Peyer's patch (tissue), 4 donors: ENCODE results near the gene IFT43. TPM values are rescaled to one million over a fixed set of nuclear protein-coding genes. Genes with fewer than 3 reads are reported as not detected.

ENCODE experiments used
- DNase-seq, 3 donors: peaks; one replicate each; pipeline ENCODE4 v3.0.0-alpha.2; 2017 to 2019
- H3K27ac ChIP-seq, 4 donors: fragments of 200-600 bp; sonication (generic); one replicate each; pipeline ENCODE4 v1.5.1; 2016 to 2019
- H3K27me3 ChIP-seq, 2 donors: fragments of 200-600 bp; sonication (generic); one replicate each; pipeline ENCODE4 v1.5.1; 2019
- H3K36me3 ChIP-seq, 3 donors: fragments of 200-600 bp; sonication (generic); one replicate each; pipeline ENCODE4 v1.5.1; 2016 to 2019
- H3K4me1 ChIP-seq, 4 donors: fragments of 200-600 bp; sonication (generic); one replicate each; pipeline ENCODE4 v1.5.1; 2016 to 2019
- H3K4me3 ChIP-seq, 4 donors: fragments of 200-600 bp; sonication (generic); 1 replicate in 3 of 4; 2 replicates in 1 of 4; pipeline ENCODE4 v1.5.1; 2016 to 2019; ENCODE audit warnings: mild to moderate bottlenecking in 1 of 4
- H3K9me3 ChIP-seq, 4 donors: fragments of 200-600 bp; sonication (generic); one replicate each; pipeline ENCODE4 v1.5.1; 2016 to 2019; ENCODE audit warnings: mild to moderate bottlenecking in 1 of 4
- CTCF ChIP-seq, 6 experiments: fragments of 450-650 bp in 4 of 6; fragments of 200-600 bp in 2 of 6; sonication (generic) in 1 of 6; IDR thresholded peaks; one replicate each; pipeline ENCODE4 v1.5.1; 2017 to 2019; ENCODE audit warnings: antibody characterized with exemption in 6 of 6, mild to moderate bottlenecking in 3 of 6, moderate library complexity in 1 of 6
- POLR2A ChIP-seq, 2 donors: fragments of 450-650 bp; IDR thresholded peaks; one replicate each; pipeline ENCODE4 v1.5.1; 2017; ENCODE audit warnings: antibody characterized with exemption in 2 of 2, mild to moderate bottlenecking in 2 of 2, moderate library complexity in 2 of 2
- total RNA-seq, 4 donors: library from RNA; depleted of rRNA; stranded (reverse); fragments of >200 nt; gene quantifications; one replicate each; pipeline ENCODE4 v1.1.0, GENCODE V29; 2016

Gene IFT43
- 10 to 100 TPM; 23.9 to 42.8 (median 33.6) TPM for total RNA-seq

- Histone ChIP-seq H3K27ac (peak within 1 kb of the TSS; percentile 71 to 87 (median 86)), H3K9me3 (no peaks in the 10 kb centered on the region), H3K4me1 (peaks cover 0 to 13% (median 2%) of the 10 kb centered on the region in 4 donors), H3K27me3 (no peaks in the 10 kb centered on the region), H3K36me3 (peaks cover 0 to 5% (median 0%) of the 10 kb centered on the region in 3 donors), H3K4me3 (peak within 1 kb of the TSS; percentile 83 to 97 (median 92))
- DNase-seq, result peak; percentile 93 to 98 (median 97)
- no peak for TF ChIP-seq CTCF (IDR thresholded peaks at IDR 0.05)
- TF ChIP-seq POLR2A (IDR thresholded peaks at IDR 0.05), result peak in 1 of 2 donors; percentile 63
These were observed at the start of gene IFT43 for GRCh38 chr14:75985618-75986438. TSS of gene IFT43 (plus strand) at chr14:75985763. CDS start at chr14:75985787, 24 bp downstream.

- Histone ChIP-seq H3K9me3 (no peaks in the 10 kb centered on the region), H3K36me3 (no peaks in the 10 kb centered on the region), H3K27me3 (no peaks in the 10 kb centered on the region), H3K27ac (no peak overlapping the region), H3K4me3 (no peak overlapping the region), H3K4me1 (no peaks in the 10 kb centered on the region)
- TF ChIP-seq CTCF (IDR thresholded peaks at IDR 0.05) (no peak), POLR2A (IDR thresholded peaks at IDR 0.05) (no peak)
- no peak for DNase-seq
These were observed 46.4 kb upstream of the IFT43 start for GRCh38 chr14:75939200-75939599.

GRCh38 chr14:75941030-75941429, 44.5 kb upstream of the IFT43 start:
- no peaks in the 10 kb centered on the region for H3K27me3 ChIP-seq
- no peaks in the 10 kb centered on the region for H3K36me3 ChIP-seq
- no peak overlapping the region for H3K4me3 ChIP-seq
- H3K27ac ChIP-seq, result no peak overlapping the region
- H3K4me1 ChIP-seq, result no peaks in the 10 kb centered on the region
- DNase-seq, result no peak
- TF ChIP-seq POLR2A (IDR thresholded peaks at IDR 0.05) (no peak), CTCF (IDR thresholded peaks at IDR 0.05) (no peak)
- H3K9me3 ChIP-seq, result no peaks in the 10 kb centered on the region

- Histone ChIP-seq H3K27ac (no peak overlapping the region), H3K4me1 (no peaks in the 10 kb centered on the region), H3K9me3 (no peaks in the 10 kb centered on the region), H3K4me3 (no peak overlapping the region), H3K27me3 (no peaks in the 10 kb centered on the region), H3K36me3 (no peaks in the 10 kb centered on the region)
- DNase-seq, result no peak
- TF ChIP-seq CTCF (IDR thresholded peaks at IDR 0.05), result no peak
- no peak for TF ChIP-seq POLR2A (IDR thresholded peaks at IDR 0.05)
These were observed 40.8 kb upstream of the IFT43 start for GRCh38 chr14:75944607-75945241.

GRCh38 chr14:75946785-75947184, 38.8 kb upstream of the IFT43 start:
- H3K9me3 ChIP-seq, result no peaks in the 10 kb centered on the region
- TF ChIP-seq POLR2A (IDR thresholded peaks at IDR 0.05) (no peak), CTCF (IDR thresholded peaks at IDR 0.05) (no peak)
- DNase-seq, result no peak
- no peaks in the 10 kb centered on the region for H3K36me3 ChIP-seq
- no peak overlapping the region for H3K27ac ChIP-seq
- H3K4me3 ChIP-seq, result no peak overlapping the region
- H3K27me3 ChIP-seq, result no peaks in the 10 kb centered on the region
- H3K4me1 ChIP-seq, result no peaks in the 10 kb centered on the region
